H4 (cell line): ENCODE measurements around the gene ZNF320. TPM values are rescaled to one million over a fixed set of nuclear protein-coding genes. Genes with fewer than 3 reads are reported as not detected.
"Not testable (repeated sequence)": the region's sequence is repeated elsewhere in the genome, so short reads cannot be mapped to it uniquely, and the experiment has no call there.

Experiments used
- DNase-seq: peaks from one replicate; pipeline ENCODE4 v3.0.0-alpha.2; 2015; ENCODE audit warnings: low spot score
- total RNA-seq: library from RNA; depleted of rRNA; stranded (reverse); fragments of >200 nt; shearing (Covaris generic); gene quantifications from 2 replicates; pipeline ENCODE4 v1.2.3, GENCODE V29; 2014

ZNF320 gene
- total RNA-seq, 1 experiment from 2014 or later = 5.0 TPM

DNA sequence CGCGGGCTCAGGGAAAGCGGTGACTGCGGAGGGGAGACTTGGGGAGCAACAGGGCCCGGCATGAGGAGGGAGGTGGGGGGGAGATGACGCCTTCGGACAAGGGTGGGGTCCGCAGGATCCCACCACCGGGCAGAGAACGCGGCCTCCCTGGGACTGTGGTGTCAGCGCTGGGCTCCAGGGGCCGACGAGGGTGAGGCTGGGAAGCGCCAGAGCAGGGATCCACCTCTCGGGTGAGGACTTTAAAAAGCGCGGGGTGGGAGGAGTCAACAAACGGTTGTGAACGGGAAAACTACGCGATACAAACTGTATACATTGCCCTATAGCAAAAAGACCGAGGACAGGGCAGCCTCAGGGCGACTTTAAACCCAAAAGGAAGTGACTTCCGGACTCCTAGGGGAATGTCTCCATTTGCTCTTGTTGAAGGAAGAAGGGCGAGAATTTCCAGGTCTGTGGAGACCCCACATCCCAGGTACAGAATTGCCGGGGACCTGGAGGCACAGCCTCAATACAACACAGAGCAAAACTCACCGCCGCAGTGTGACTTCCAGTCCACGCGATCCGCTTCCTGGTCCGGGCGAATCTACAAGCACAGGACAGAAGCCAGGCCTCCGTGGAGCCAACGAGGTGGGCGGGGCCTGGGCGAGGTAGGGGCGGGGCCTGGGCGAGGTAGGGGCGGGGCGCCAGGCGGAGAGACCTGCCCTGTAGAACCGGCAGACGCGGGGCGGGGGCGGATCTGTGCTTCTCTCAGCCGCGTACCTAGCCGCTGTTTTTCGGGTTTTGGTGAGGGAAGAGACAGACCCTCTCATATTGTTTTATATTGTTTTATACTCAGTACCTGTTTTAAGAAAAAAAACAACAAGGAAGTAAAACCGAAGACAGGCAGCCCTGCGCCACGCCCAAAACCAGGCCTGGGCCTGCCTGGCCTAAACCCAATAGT is 25.7 kb upstream of the ZNF320 start, which contains the start of gene ZNF888:
Gene ZNF888 (minus strand): TSS at position 588 of the 937 bp plus-strand sequence. CDS start 5,555 bp downstream, outside the sequence.
- peak; percentile 83 for DNase-seq

GRCh38 chr19:52917531-52917930 is 20.1 kb upstream of the ZNF320 start:
- no peak for DNase-seq

GRCh38 chr19:52910648-52911047 is 13.2 kb upstream of the ZNF320 start:
- no peak for DNase-seq

DNA sequence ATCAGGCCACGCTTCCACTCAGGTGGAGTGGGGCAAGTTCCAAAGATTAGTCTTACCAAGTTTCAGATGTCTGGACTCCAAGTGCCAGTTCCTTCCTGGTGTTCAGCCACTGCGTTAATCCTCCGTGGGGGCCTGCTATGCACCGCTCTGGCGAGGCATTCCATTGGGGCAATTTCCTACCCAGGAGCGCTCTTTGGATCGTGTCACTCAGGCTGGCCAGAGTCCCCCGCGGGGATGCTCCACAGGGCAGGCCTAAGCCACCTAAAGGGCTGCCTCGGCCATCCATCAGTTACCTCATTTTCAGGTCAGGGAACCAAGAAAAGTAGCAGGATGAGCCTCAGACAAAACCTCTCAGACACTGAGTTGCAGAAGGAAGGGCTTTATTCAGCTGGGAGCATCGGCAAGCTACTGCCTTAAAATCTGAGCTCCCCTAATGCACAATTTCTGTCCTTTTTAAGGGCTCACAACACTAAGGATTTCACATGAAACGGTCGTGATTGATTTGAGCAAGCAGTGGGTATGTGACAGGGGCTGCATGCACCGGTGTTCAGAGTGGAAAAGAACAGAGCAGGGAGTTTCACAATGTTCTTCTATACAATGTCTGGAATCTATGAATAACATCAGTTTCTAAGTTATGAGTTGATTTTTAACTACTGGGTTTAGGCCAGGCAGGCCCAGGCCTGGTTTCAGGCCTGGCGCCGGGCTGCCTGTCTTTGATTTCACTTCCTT is 6.8 kb upstream of the ZNF320 start:
- DNase-seq = not testable (repeated sequence)

DNA sequence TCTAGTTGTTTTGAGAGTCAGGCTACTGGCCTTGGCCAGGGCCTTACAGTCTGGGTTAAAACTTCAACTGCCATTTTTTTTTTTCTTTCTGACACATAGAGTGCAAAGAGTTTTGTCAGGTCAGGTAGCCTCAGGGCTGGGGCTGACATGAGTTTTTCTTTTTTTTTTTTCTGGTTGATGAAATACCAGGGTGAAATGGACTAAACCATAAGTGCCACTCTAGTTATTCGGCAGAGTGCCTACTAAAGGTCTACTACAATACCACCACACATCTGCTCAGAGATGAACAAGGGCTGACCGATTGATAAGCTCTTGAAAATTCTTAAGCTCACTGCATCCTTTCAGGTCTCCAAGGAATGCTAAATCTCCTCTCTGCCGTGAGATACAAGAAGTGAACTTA is 4.4 kb upstream of the ZNF320 start:
- no peak for DNase-seq

- not testable (repeated sequence) for DNase-seq
Measured at GRCh38 chr19:52898596-52898995, 1.2 kb upstream of the ZNF320 start.

- DNase-seq = no peak
Measured at GRCh38 chr19:52898101-52898500, 666 bp upstream of the ZNF320 start.

- no peak for DNase-seq
Measured at GRCh38 chr19:52896431-52897137, 851 bp downstream of the ZNF320 start.

- no peak for DNase-seq
Measured at GRCh38 chr19:52891336-52891735, 6.1 kb downstream of the ZNF320 start.

- no peak for DNase-seq
Measured at GRCh38 chr19:52889931-52890330, 7.5 kb downstream of the ZNF320 start.

DNA sequence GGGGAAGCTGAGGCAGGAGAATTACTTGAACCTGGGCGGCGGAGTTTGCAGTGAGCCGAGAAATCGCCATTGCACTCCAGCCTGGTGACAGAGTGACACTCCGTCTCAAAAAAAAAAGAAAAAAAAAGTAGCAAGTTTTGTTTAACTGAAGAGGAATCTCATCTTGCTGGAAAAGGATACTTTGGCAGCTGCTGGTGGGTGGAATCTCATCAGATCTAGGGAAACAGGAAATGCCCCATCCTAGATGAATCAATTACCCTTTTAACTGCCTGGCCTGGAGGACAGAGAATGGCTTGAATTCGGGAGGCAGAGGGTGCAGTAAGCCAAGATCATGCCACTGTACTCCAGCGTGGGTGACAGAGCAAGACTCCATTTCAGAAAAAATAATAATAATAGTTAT is 8.4 kb downstream of the ZNF320 start:
- no peak for DNase-seq

- no peak for DNase-seq
Measured at GRCh38 chr19:52880895-52881389, 16.5 kb downstream of the ZNF320 start.

DNA sequence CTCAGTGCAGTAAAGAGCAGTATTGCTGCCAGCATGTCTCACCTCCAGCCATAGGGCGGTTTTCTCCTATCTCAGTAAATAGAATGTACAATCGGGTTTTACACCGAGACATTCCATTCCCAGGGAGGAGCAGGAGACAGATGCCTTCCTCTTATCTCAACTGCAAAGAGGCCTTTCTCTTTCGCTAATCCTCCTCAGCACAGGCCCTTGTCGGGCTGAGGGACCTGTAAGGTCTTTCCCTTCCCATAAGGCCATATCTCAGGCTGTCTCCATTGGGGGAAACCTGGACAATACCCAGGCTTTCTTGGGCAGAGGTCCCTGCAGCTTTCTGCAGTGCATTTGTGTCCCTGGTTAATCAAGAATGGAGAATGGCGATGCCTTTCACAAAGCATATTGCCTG is 24.4 kb downstream of the ZNF320 start:
- DNase-seq = not testable (repeated sequence)

- no peak for DNase-seq
Measured at GRCh38 chr19:52871466-52871865, 26.0 kb downstream of the ZNF320 start.

DNA sequence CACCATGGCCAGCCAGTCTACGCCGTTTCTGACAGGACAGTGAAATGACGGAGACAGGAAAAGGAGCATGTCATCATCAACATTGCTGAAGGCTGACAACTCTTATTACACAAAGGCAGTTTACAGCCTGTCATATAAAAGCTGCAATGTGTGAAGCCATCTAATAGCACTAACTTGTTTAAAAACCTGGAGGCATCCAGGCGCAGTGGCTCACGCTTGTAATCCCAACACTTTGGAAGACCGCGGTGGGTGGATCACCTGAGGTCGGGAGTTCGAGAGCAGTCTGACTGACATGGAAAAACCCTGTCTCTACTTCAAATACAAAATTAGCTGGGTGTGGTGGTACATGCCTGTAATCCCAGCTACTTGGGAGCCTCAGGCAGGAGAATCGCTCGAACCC is 29.4 kb downstream of the ZNF320 start:
- not testable (repeated sequence) for DNase-seq

GRCh38 chr19:52857378-52858191 is 39.9 kb downstream of the ZNF320 start, which contains the start of gene ZNF468:
TSS of gene ZNF468 (minus strand) at chr19:52857619. CDS start at chr19:52854272, 3,347 bp downstream.
- peak; percentile 19 for DNase-seq

- DNase-seq = not testable (repeated sequence)
Measured at GRCh38 chr19:52856540-52857377, 40.7 kb downstream of the ZNF320 start.
